HepG2 (cell line): Measurements from ENCODE around the gene WIZ. TPM values are rescaled to one million over a fixed set of nuclear protein-coding genes. Genes with fewer than 3 reads are reported as not detected.
A peak's percentile ranks its signal among the peaks of the same experiment; 100 is the strongest.

ENCODE experiments used
- ATAD3A ChIP-seq: sonication (generic); formaldehyde crosslinking; IDR thresholded peaks from 2 replicates; pipeline ENCODE4 v1.4.0; 2020; ENCODE audit warnings: missing genetic modification reagents
- ATF4 ChIP-seq, 2 experiments: fragments of 450-650 bp in 1 of 2; sonication (generic) in 1 of 2; formaldehyde crosslinking; IDR thresholded peaks; 2 replicates each; pipeline versions ENCODE4 v1.5.0 to v1.8.0; 2020 to 2022; ENCODE audit warnings: mild to moderate bottlenecking in 1 of 2, missing genetic modification reagents in 1 of 2
- CERS6 ChIP-seq: sonication (generic); formaldehyde crosslinking; IDR thresholded peaks from 2 replicates; pipeline ENCODE4 v1.5.0; 2020; ENCODE audit warnings: missing genetic modification reagents
- FOXM1 ChIP-seq: sonication (generic); formaldehyde crosslinking; IDR thresholded peaks from 2 replicates; pipeline ENCODE4 v1.5.0; 2020; ENCODE audit warnings: missing genetic modification reagents
- GLMP ChIP-seq: sonication (generic); formaldehyde crosslinking; IDR thresholded peaks from 2 replicates; pipeline ENCODE4 v1.9.0; 2021; ENCODE audit warnings: missing genetic modification reagents, mild to moderate bottlenecking, borderline replicate concordance
- HNF4G ChIP-seq, 2 experiments: sonication (generic) in 1 of 2; formaldehyde crosslinking in 1 of 2; IDR thresholded peaks; 2 replicates each; pipeline versions ENCODE4 v1.4.0 to v1.6.1; 2011 to 2020; ENCODE audit warnings: borderline replicate concordance in 2 of 2, low read depth in 2 of 2, mild to moderate bottlenecking in 2 of 2, low read length in 1 of 2, missing genetic modification reagents in 1 of 2, moderate library complexity in 1 of 2
- HNRNPH1 ChIP-seq: fragments of 200-400 bp; formaldehyde crosslinking; optimal IDR thresholded peaks from 2 replicates; pipeline ENCODE3; 2017; ENCODE audit warnings: mild to moderate bottlenecking, low read depth, low read length
- HOXA7 ChIP-seq: sonication (generic); formaldehyde crosslinking; IDR thresholded peaks from 2 replicates; pipeline ENCODE4 v1.8.1; 2022; ENCODE audit warnings: mild to moderate bottlenecking, missing genetic modification reagents, moderate library complexity
- HOXD1 ChIP-seq: sonication (generic); formaldehyde crosslinking; IDR thresholded peaks from 2 replicates; pipeline ENCODE4 v1.5.0; 2020; ENCODE audit warnings: missing genetic modification reagents
- IKZF5 ChIP-seq: IDR thresholded peaks from 2 replicates; pipeline ENCODE4 v1.6.1; 2018; ENCODE audit warnings: missing genetic modification reagents, mild to moderate bottlenecking, missing compliant biosample characterization
- NFATC3 ChIP-seq: sonication (generic); formaldehyde crosslinking; IDR thresholded peaks from 2 replicates; pipeline ENCODE4 v1.5.1; 2020; ENCODE audit warnings: mild to moderate bottlenecking, missing genetic modification reagents
- NFYB ChIP-seq: sonication (generic); formaldehyde crosslinking; IDR thresholded peaks from 2 replicates; pipeline ENCODE4 v1.4.0; 2020; ENCODE audit warnings: missing genetic modification reagents
- RELA ChIP-seq: sonication (generic); formaldehyde crosslinking; IDR thresholded peaks from 2 replicates; pipeline ENCODE4 v1.4.0; 2020; ENCODE audit warnings: missing genetic modification reagents
- RFXAP ChIP-seq: sonication (generic); formaldehyde crosslinking; IDR thresholded peaks from 2 replicates; pipeline ENCODE4 v1.4.0; 2020; ENCODE audit warnings: missing genetic modification reagents, borderline replicate concordance
- RXRA ChIP-seq: sonication (generic); formaldehyde crosslinking; IDR thresholded peaks from 2 replicates; pipeline ENCODE4 v1.5.1; 2020; ENCODE audit warnings: missing genetic modification reagents
- SMARCE1 ChIP-seq: fragments of 450-650 bp; IDR thresholded peaks from 2 replicates; pipeline ENCODE4 v1.6.1; 2017; ENCODE audit warnings: borderline replicate concordance
- SP4 ChIP-seq: sonication (generic); formaldehyde crosslinking; IDR thresholded peaks from 2 replicates; pipeline ENCODE4 v1.8.1; 2023; ENCODE audit warnings: mild to moderate bottlenecking, missing genetic modification reagents
- YEATS4 ChIP-seq: sonication (generic); formaldehyde crosslinking; IDR thresholded peaks from 2 replicates; pipeline ENCODE4 v1.4.0; 2020; ENCODE audit warnings: missing genetic modification reagents, borderline replicate concordance
- ZNF207 ChIP-seq: fragments of 450-650 bp; IDR thresholded peaks from 2 replicates; pipeline ENCODE4 v1.6.1; 2016; ENCODE audit warnings: antibody characterized with exemption, borderline replicate concordance
- ZNF263 ChIP-seq: sonication (generic); formaldehyde crosslinking; IDR thresholded peaks from 2 replicates; pipeline ENCODE4 v1.4.0; 2020; ENCODE audit warnings: missing genetic modification reagents
- ZNF446 ChIP-seq: sonication (generic); formaldehyde crosslinking; IDR thresholded peaks from 2 replicates; pipeline ENCODE4 v1.5.0; 2020; ENCODE audit warnings: mild to moderate bottlenecking, missing genetic modification reagents
- ZNF558 ChIP-seq: sonication (generic); formaldehyde crosslinking; IDR thresholded peaks from 2 replicates; pipeline ENCODE4 v1.9.0; 2022; ENCODE audit warnings: mild to moderate bottlenecking, missing genetic modification reagents, borderline replicate concordance
- ZNF75D ChIP-seq: sonication (generic); formaldehyde crosslinking; IDR thresholded peaks from 2 replicates; pipeline ENCODE4 v1.8.1; 2023; ENCODE audit warnings: missing genetic modification reagents, mild to moderate bottlenecking, borderline replicate concordance
- ZNF790 ChIP-seq: sonication (generic); formaldehyde crosslinking; IDR thresholded peaks from 2 replicates; pipeline ENCODE4 v1.8.0; 2022; ENCODE audit warnings: missing genetic modification reagents, mild to moderate bottlenecking, borderline replicate concordance
- polyA plus RNA-seq, 8 experiments: library from polyadenylated mRNA; depleted of rRNA in 3 of 8; stranded (reverse) in 7 of 8; unstranded in 1 of 8; fragments of >200 nt; fragmentation: Illumina TruSeq in 4 of 8; extraction: Trizol in 4 of 8; gene quantifications; 2 replicates each; pipeline versions ENCODE4 v1.2.1 to v1.2.3, GENCODE V29; 2011 to 2016; ENCODE audit warnings: low read depth in 4 of 8, missing spikeins in 1 of 8, mixed read lengths in 1 of 8; ENCODE audit not compliant: insufficient read depth in 1 of 8
- total RNA-seq, 5 experiments: library from RNA; depleted of rRNA; stranded (reverse); fragments of >200 nt; fragmentation: Illumina TruSeq; extraction: Trizol; gene quantifications; 2 replicates each; pipeline ENCODE4 v1.2.3, GENCODE V29; 2016; ENCODE audit warnings: low read depth in 1 of 5
- TF ChIP-seq, protein P1 (sequence below): sonication (generic); formaldehyde crosslinking; IDR thresholded peaks from 2 replicates; pipeline ENCODE4 v1.4.0; 2020; ENCODE audit warnings: missing genetic modification reagents; ENCODE audit errors: not compliant biosample characterization

WIZ gene
- total and polyA plus RNA-seq, 2 of the 13 experiments (the other 11 are each of a cell fraction or from before 2014, with no cell fraction given) = 4.7 to 4.8 TPM

DNA sequence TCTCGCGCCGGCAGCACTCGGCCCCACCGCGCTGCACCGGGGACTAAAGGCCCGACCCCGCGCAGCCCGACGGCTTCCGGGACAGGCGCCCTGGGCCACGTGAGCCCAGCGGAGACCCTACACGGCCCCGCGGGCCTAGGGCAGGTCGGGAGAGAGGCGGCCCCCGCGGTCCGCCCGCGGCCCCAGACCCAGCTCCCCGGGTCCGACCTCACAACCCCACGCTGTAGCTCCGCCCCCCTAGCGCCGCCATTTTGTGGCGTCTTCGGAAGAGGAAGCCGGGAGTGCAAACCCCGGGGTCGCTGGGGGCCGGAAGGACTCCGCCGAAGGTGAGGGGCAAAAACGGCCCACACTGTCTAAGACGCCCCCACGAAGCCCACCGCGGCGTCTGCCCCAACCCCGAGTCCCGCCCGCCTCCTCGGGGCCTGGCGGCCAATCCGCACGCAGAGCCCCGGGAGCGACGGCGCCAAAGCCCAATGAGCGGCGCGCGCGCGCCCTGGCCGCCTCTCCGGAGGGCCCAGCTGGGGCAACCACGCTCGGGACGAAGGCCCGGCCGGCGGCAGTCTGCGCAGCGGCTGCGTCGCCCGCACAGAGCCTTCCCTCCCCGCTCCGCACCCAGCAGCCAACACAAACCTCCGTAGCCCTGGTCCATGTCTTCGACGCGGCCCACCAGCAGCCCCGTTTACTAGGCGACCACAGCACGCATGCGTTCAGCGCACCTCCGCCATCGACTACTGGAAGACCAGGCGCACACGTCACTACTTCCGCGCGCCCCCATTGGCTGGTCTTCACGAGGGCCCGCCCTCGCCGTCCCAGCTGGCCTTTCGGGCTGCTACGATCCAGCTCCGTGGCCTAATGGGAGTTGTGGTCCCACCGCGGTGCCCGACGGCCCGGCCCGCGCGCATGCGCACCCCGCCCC, 70.4 kb downstream of the WIZ start, which contains the start of gene AKAP8 (continued):
- peak; percentile 63 for TF ChIP-seq HNRNPH1
- TF ChIP-seq HOXD1 = no peak; the same call in 1 of the 2 replicates
- peak; percentile 89; the same call in 1 of the 2 replicates for TF ChIP-seq RFXAP (CRISPR knock-in tag)
- no peak for TF ChIP-seq RXRA (CRISPR knock-in tag)
- TF ChIP-seq, protein P1, sequence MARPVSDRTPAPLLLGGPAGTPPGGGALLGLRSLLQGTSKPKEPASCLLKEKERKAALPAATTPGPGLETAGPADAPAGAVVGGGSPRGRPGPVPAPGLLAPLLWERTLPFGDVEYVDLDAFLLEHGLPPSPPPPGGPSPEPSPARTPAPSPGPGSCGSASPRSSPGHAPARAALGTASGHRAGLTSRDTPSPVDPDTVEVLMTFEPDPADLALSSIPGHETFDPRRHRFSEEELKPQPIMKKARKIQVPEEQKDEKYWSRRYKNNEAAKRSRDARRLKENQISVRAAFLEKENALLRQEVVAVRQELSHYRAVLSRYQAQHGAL (CRISPR knock-in tag) = peak; percentile 8
- TF ChIP-seq NFATC3 = no peak
- no peak for TF ChIP-seq RELA (CRISPR knock-in tag)
- no peak; the same call in 1 of the 2 replicates for TF ChIP-seq ZNF790 (CRISPR knock-in tag)
- TF ChIP-seq ZNF446 = no peak
- peak; percentile 91 for TF ChIP-seq NFYB (CRISPR knock-in tag)
- no peak for TF ChIP-seq SMARCE1
- TF ChIP-seq ZNF207 = no peak
- TF ChIP-seq IKZF5 (CRISPR knock-in tag) = peak; percentile 60
- TF ChIP-seq YEATS4 (CRISPR knock-in tag) = peak; percentile 84; the same call in 1 of the 2 replicates
- no peak for TF ChIP-seq GLMP
- no peak for TF ChIP-seq HOXA7 (CRISPR knock-in tag)
- no peak for TF ChIP-seq FOXM1 (CRISPR knock-in tag)
- no peak for TF ChIP-seq ATAD3A (CRISPR knock-in tag)
- TF ChIP-seq HNF4G (IDR thresholded peaks at IDR 0.05; ENCODE audit: borderline replicate concordance, low read depth, low read length) = no peak
- TF ChIP-seq HNF4G (CRISPR knock-in tag; IDR thresholded peaks at IDR 0.05; ENCODE audit: borderline replicate concordance, low read depth) = 0 out of 2 replicates have a peak, but pooled peaks have one; percentile 24
- TF ChIP-seq ZNF558 (CRISPR knock-in tag) = peak; percentile 75; the same call in 1 of the 2 replicates
- no peak for TF ChIP-seq ZNF263 (CRISPR knock-in tag)
- TF ChIP-seq ZNF75D (CRISPR knock-in tag) = no peak
- peak; percentile 89 for TF ChIP-seq SP4
- TF ChIP-seq CERS6 (CRISPR knock-in tag) = no peak
- TF ChIP-seq ATF4 (CRISPR knock-in tag; IDR thresholded peaks at IDR 0.05) = peak in 1 of 2 experiments; percentile 30; a peak in 2 of 4 replicates
